Pancreas (tissue), 10 donors: ENCODE data around the gene MAX. TPM values are rescaled to one million over a fixed set of nuclear protein-coding genes. Genes with fewer than 3 reads are reported as not detected.

Experiments
- ATAC-seq, 4 donors: fragments of 200-7000 bp; cut with Tn5 transposase; one replicate each; pipeline versions ENCODE4 v1.8.0 to v1.9.1; 2020; ENCODE audit warnings: mild to moderate bottlenecking in 4 of 4, moderate library complexity in 4 of 4
- DNase-seq, 6 donors: peaks; one replicate each; pipeline ENCODE4 v3.0.0-alpha.2; 2020
- FAIRE-seq: peaks from 2 replicates; lab custom pipeline; 2012; peaks lifted over from hg19 to GRCh38; lab: Jason Lieb, UNC
- H3K27ac ChIP-seq, 4 donors: fragments of 200-600 bp; sonication (generic); 1 replicate in 3 of 4; 2 replicates in 1 of 4; pipeline versions ENCODE4 v1.5.0 to v1.8.0; 2020
- H3K27me3 ChIP-seq, 4 donors: fragments of 200-600 bp; one replicate each; pipeline ENCODE4 v1.8.0; 2021
- H3K36me3 ChIP-seq, 3 donors: fragments of 200-600 bp; sonication (generic) in 1 of 3; one replicate each; pipeline versions ENCODE4 v1.5.0 to v1.8.0; 2020 to 2021
- H3K4me1 ChIP-seq, 3 donors: fragments of 200-600 bp; one replicate each; pipeline ENCODE4 v1.8.0; 2021
- H3K4me3 ChIP-seq, 4 donors: fragments of 200-600 bp; sonication (generic) in 2 of 4; one replicate each; pipeline versions ENCODE4 v1.5.0 to v1.8.0; 2020 to 2021
- H3K9me3 ChIP-seq, 4 donors: fragments of 200-600 bp; one replicate each; pipeline ENCODE4 v1.8.0; 2021
- WGBS, 2 donors: extraction: QIAGEN DNeasy Blood & Tissue Kit; methylation state at CpG; one replicate each; pipeline ENCODE4 v1.1.7; 2013; 5-methylcytosine and 5-hydroxymethylcytosine counted together
- intact Hi-C, 3 donors: fragments of 100-400 bp; cut with DNase I; formaldehyde crosslinking; loops; one replicate each; pipeline versions ENCODE4 v1.11.1 to v1.14.2; 2022
- polyA plus RNA-seq, 2 donors: library from polyadenylated mRNA; stranded (reverse); fragments of 200-250 nt; gene quantifications; one replicate each; pipeline ENCODE4 v1.2.3, GENCODE V29; 2013
- total RNA-seq, 6 donors: library from RNA; stranded (reverse); fragmentation: NEBNext Ultra II Directional in 4 of 6; extraction: Animal tissue kit (Norgen Biotek cat#: 25700) in 4 of 6; gene quantifications; one replicate each; pipeline versions ENCODE4 v1.2.1 to v1.2.4, GENCODE V29; 2021 to 2023
- TF ChIP-seq, protein P1 (sequence below), 4 donors: fragments of 200-600 bp; sonication (generic) in 3 of 4; IDR thresholded peaks; one replicate each; pipeline versions ENCODE4 v1.5.0 to v1.8.0; 2021; ENCODE audit warnings: antibody characterized with exemption in 4 of 4
- donor health status: healthy with polysubstance abuse.
- donor health status: DM: no; HTN: no; CAD: no; lungs with moderate emphysema.
- donor health status: DM: no; HTN: no; CAD: no.
- donor health status: control.
- donor health status: control.
- donor health status: Bipolar disorder and iron deficiency.
- donor health status: DM: yes; HTN: yes; CAD: no.
- donor health status: DM: no; HTN: no; CAD: no.
- donor health status: DM: no; HTN: no; CAD: no.
- donor health status: DM: yes; HTN: yes; CAD: no.

The MAX gene
- total and polyA plus RNA-seq, 8 donors: 19.7 to 48.9 (median 34.5) TPM

DNA sequence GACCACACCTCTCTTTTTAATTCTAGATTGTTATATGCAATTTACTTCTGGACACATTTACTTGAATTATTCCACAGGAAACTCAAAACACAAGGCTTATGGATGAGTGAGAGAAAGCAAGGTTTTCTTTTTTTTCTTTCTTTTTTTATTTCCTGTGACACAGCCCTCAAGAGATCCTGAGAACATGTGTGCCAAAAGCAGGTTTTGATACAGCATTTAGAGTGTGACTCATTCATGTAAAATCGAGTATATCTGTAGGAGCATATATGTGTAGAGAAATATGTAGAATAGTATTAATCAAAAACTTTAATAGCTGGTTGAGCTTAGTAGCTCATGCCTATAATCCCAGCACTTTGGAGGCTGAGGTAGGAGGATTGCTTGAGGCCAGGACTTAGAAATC is 4.4 kb upstream of the MAX start:
- DNase-seq (no peak), FAIRE-seq (no peak), ATAC-seq (no peak)
- WGBS, 2 donors: 34 to 61% methylated on average over 1 of the region's 1 CpG
- Histone ChIP-seq H3K27ac (no peak overlapping the region), H3K4me3 (no peak overlapping the region), H3K9me3 (no peaks in the 10 kb centered on the region), H3K36me3 (no peaks in the 10 kb centered on the region), H3K4me1 (no peaks in the 10 kb centered on the region), H3K27me3 (no peaks in the 10 kb centered on the region)
- intact Hi-C loops: no loop called here
- TF ChIP-seq, protein P1, sequence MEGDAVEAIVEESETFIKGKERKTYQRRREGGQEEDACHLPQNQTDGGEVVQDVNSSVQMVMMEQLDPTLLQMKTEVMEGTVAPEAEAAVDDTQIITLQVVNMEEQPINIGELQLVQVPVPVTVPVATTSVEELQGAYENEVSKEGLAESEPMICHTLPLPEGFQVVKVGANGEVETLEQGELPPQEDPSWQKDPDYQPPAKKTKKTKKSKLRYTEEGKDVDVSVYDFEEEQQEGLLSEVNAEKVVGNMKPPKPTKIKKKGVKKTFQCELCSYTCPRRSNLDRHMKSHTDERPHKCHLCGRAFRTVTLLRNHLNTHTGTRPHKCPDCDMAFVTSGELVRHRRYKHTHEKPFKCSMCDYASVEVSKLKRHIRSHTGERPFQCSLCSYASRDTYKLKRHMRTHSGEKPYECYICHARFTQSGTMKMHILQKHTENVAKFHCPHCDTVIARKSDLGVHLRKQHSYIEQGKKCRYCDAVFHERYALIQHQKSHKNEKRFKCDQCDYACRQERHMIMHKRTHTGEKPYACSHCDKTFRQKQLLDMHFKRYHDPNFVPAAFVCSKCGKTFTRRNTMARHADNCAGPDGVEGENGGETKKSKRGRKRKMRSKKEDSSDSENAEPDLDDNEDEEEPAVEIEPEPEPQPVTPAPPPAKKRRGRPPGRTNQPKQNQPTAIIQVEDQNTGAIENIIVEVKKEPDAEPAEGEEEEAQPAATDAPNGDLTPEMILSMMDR (IDR thresholded peaks at IDR 0.05): no peak

DNA sequence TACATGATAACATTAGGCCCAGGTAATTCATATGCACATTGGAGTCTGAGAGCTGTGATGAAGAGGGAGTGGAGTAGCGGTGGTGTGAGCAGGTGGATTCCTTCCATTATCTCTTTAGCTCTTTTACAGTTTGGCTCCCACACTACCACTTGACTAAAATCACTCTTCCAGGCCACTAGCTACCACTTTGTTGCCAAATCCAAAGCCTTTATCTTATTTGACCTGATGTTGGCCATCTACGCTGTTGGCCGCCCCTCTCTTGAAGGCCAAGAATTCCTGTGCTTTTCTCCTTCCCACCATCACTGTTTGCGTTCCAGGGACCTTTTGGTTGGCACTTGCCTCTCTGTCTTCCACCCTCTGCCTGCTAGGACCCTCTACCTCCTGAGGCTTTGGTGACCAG is 4.0 kb upstream of the MAX start:
- no peak overlapping the region for H3K4me3 ChIP-seq
- WGBS, 2 donors: 89 to 93% methylated on average over 4 of the region's 4 CpGs
- intact Hi-C loops: no loop called here
- no peaks in the 10 kb centered on the region for H3K36me3 ChIP-seq
- no peak for ATAC-seq
- no peaks in the 10 kb centered on the region for H3K9me3 ChIP-seq
- no peaks in the 10 kb centered on the region for H3K4me1 ChIP-seq
- FAIRE-seq: no peak
- no peak for DNase-seq
- no peaks in the 10 kb centered on the region for H3K27me3 ChIP-seq
- H3K27ac ChIP-seq: no peak overlapping the region
- TF ChIP-seq, protein P1 (IDR thresholded peaks at IDR 0.05): no peak

DNA sequence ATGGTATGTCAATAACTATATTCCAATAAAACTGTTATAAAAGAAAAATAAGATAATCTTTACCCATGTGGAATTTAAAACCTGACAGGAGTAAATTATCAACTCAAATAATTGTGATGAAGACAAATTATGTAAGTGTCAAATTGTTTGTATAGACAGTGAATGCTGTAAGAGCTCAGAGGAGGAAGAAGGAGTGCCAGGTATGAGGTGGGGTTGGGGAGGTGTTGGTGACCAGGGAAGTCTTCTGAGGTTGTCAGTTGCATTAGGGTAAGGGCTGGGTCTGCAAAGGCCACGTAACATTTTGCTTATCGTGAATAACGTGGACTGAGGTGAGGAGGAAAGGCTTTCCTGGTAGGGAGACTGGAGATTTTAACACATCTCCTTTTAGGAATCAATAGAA is 2.5 kb upstream of the MAX start:
- Histone ChIP-seq H3K27ac (no peak overlapping the region), H3K4me1 (peaks cover 0 to 12% (median 0%) of the 10 kb centered on the region in 3 donors), H3K9me3 (no peaks in the 10 kb centered on the region), H3K27me3 (no peaks in the 10 kb centered on the region), H3K36me3 (no peaks in the 10 kb centered on the region), H3K4me3 (no peak overlapping the region)
- intact Hi-C loops: no loop called here
- FAIRE-seq: no peak
- no peak for DNase-seq
- TF ChIP-seq, protein P1 (IDR thresholded peaks at IDR 0.05): no peak
- no peak for ATAC-seq
- WGBS, 2 donors: 96 to 98% methylated on average over 3 of the region's 3 CpGs

DNA sequence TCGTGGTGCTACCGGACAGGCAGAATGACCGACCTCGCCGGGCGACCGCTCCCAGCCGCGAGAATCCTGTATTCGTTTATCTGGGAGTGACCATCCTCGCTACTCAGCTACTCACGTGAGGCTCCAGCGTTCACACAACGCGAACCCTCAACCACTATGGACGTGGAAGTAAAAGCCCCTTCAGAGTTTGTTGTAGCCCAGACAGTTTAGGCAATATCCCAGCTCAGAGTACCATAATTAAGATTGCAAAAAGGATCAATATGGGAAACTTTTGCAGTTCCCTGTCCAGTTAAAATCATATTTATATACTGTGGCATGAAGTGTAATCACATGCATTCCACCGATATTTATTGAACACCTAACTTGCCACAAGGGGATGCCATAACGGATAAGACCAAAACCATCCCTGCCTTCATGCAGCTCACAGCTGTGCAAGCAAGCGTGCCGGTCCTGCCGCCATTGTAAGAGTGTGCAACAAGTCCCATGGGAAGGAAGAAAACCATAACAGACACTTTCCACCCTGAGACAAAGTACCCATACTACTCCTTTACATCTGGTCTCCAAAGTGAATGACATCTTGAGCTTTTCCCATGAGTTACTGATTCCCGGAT is 938 bp upstream of the MAX start:
- WGBS, 2 donors: 4 to 5% methylated on average over 22 of the region's 22 CpGs
- Histone ChIP-seq H3K36me3 (no peaks in the 10 kb centered on the region), H3K9me3 (no peaks in the 10 kb centered on the region), H3K4me1 (peaks cover 0 to 22% (median 0%) of the 10 kb centered on the region in 3 donors), H3K27ac (peak overlapping the region in 2 of 4 donors; percentile 61 to 70), H3K27me3 (no peaks in the 10 kb centered on the region), H3K4me3 (peak overlapping the region; percentile 24 to 96 (median 80))
- intact Hi-C loops: no loop called here
- TF ChIP-seq, protein P1 (IDR thresholded peaks at IDR 0.05): no peak
- DNase-seq (peak in 3 of 6 donors; percentile 28 to 35 (median 33)), ATAC-seq (peak in 2 of 4 donors; percentile 7 to 11), FAIRE-seq (no peak)
